ENCODE results near the gene PLIN3. TPM values are rescaled to one million over a fixed set of nuclear protein-coding genes. Genes with fewer than 3 reads are reported as not detected.
"Not testable (repeated sequence)": the region's sequence is repeated elsewhere in the genome, so short reads cannot be mapped to it uniquely, and the experiment has no call there.

The PLIN3 gene
- polyA plus RNA-seq, 3 donors = 45.8 to 54.2 (median 52.4) TPM

DNA sequence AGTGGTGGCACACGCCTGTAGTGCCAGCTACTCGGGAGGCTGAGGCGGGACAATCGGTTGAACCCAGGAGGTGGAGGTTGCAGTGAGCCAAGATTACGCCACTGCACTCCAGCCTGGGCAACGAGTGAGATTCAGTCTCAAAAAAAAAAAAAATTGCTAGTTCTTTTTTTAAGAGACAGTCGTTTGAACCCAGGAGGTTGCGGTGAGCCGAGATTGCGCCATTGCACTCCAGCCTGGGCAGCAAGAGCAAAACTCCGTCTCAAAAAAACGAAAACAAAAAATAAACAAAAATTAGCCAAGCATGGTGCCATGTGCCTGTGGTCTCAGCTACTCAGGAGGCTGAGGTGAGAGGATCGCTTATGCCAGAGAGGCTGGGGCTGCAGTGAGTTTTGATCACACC, 33.4 kb upstream of the PLIN3 start:
- not testable (repeated sequence) for DNase-seq

- DNase-seq = no peak
Measured at GRCh38 chr19:4897146-4897545, 29.7 kb upstream of the PLIN3 start.

- no peak for DNase-seq
Measured at GRCh38 chr19:4896372-4896771, 28.9 kb upstream of the PLIN3 start.

- not testable (repeated sequence) for DNase-seq
Measured at GRCh38 chr19:4892962-4893361, 25.5 kb upstream of the PLIN3 start.

GRCh38 chr19:4891066-4891465, 23.6 kb upstream of the PLIN3 start:
- no peak for DNase-seq

DNA sequence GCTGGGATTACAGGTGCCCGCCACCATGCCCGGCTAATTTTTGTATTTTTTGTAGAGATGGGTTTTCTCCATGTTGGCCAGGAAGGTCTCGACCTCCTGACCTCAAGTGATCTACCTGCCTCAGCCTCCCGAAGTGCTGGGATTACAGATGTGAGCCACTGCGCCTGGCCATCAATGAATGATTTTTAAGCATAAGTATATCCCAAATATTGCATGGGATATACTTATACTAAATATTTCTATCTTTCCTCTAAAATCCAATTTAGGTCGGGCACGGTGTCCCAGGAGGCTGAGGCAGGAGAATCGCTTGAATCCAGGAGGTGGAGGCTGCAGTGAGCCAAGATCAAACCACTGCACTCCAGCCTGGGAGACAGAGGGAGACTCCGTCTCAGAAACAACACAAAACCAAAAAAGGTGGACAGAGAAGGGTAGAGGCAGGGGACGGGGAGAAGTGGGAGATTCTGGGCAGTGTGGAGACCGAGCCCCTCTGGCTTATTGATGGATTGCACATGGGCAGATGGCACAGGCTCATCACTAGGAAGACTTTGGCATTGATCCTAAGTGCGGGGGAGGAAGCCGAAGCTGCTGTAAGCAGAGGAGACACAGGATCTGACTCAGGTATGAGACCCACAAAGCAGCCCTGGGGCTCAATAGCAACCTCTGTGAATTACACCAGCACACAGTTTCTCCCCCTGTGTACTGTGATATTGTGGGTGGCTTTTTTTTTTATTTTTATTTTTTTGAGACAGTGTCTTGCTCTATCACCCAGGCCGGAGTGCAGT, 21.8 kb upstream of the PLIN3 start:
- no peak for DNase-seq

GRCh38 chr19:4887803-4888202, 20.3 kb upstream of the PLIN3 start:
- DNase-seq = not testable (repeated sequence)

- not testable (repeated sequence) for DNase-seq
Measured at GRCh38 chr19:4884993-4885392, 17.5 kb upstream of the PLIN3 start.

GRCh38 chr19:4882874-4883273, 15.4 kb upstream of the PLIN3 start:
- DNase-seq = not testable (repeated sequence)

DNA sequence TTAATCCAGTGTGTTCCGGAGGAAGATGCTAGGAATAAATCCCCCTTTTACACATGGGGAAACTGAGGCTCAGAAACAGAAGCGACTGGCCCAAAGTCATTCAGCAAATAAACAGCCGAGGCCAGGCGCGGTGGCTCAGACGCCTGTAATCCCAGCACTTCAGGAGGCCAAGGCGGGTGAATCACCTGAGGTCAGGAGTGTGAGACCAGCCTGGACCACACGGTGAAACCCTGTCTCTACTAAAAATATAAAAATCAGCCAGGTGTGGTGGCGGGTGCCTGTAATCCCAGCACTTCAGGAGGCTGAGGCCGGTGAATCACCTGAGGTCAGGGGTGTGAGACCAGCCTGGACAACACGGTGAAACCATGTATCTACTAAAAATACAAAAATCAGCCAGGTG, 11.6 kb upstream of the PLIN3 start:
- no peak for DNase-seq

GRCh38 chr19:4878491-4878968, 11.1 kb upstream of the PLIN3 start:
- DNase-seq = peak; percentile 40

DNA sequence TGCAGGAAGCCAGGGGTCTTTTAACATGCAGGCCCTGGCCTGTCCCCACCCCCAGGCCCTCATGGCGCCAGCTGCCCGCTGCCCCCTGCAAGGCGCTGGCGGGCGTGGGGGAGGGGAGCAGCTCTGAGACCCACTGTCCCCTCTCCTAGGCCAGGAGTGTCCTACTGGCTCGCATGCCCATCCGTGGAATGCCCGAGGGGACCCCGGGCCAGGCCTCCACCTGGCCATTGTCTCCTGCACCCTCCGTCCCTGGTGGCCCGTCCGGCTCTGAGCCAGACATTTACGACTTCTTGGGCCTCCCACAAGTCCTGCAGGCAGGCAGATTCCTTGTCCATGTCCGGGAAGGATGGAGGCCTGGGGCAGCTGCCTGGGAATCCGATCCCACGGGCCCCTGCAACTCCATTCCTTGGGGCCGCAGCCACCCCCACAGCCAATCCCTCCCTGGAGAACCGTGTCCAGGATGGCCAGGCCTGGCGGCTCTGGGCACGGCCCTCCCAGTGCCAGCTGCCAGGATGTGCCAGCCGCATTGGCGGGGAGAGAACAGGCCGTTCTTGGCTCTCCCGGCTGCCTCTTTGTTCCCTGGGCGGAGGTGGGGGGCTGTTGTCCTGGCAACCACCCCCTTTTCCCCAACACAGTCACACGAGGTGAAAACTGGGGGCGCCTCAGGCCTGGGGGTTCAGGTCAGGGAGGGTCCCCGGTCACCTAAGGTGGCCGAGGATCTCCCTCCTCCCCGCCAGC, 10.5 kb upstream of the PLIN3 start:
- DNase-seq = no peak

- DNase-seq = no peak
Measured at GRCh38 chr19:4873930-4874329, 6.5 kb upstream of the PLIN3 start.

- no peak for DNase-seq
Measured at GRCh38 chr19:4871711-4872110, 4.2 kb upstream of the PLIN3 start.

DNA sequence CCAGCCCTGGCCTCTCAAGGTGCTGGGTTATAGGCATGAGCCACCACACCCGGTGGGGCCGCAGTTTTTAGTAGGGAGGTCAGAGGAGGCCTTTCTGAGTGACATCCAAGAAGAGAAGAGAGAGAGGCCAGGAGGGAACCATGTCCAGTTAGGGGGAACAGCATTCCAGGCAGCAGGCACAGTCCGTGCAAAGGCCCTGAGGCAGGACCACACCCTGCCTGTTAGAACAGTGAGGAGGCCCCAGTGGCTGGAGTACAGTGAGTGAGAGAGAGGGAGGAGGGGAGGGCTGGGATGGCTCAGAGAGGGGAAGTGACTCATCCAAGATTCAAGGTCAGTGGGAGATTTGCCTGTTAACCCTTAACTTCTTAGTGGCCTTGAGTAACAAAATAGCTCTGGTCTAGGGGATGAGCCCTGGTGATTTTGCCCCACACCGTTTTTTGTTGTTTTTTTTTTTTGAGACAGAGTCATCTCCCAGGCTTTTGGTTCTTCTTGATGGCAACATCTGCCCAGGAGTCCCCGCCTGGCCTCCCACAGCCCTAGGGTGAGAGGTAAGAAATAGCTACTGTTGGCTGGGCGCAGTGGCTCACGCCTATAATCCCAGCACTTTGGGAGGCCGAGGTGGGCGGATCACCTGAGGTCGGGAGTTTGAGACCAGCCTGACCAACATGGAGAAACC, 2.7 kb upstream of the PLIN3 start:
- no peak for DNase-seq

DNA sequence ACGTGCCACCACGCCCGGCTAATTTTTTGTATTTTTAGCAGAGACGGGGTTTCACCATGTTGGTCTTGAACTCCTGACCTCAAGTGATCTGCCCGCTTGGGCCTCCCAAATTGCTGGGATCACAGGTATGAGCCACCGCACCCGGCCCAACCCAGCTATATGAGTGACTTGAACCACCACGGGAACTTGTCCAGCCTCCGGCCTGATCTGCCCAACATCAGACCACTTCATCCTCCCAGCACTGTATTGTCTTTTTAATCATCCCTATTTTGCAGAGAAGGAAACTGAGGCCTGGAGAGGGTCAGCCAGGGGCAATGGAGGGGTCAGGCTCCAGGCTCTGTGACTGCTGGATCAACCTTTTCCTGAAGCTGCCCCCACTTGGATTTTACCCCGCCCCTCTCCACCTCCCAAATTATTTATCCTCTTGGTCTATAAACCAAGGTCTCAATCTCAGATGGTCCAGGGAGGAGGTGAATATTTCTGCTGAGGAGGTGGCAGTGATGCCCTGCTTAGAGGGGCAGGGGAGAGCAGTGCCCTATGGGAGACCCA, 893 bp upstream of the PLIN3 start:
- no peak for DNase-seq

GRCh38 chr19:4866595-4867424, 657 bp downstream of the PLIN3 start:
- DNase-seq = no peak

- DNase-seq = no peak
Measured at GRCh38 chr19:4861147-4861546, 6.3 kb downstream of the PLIN3 start.

DNA sequence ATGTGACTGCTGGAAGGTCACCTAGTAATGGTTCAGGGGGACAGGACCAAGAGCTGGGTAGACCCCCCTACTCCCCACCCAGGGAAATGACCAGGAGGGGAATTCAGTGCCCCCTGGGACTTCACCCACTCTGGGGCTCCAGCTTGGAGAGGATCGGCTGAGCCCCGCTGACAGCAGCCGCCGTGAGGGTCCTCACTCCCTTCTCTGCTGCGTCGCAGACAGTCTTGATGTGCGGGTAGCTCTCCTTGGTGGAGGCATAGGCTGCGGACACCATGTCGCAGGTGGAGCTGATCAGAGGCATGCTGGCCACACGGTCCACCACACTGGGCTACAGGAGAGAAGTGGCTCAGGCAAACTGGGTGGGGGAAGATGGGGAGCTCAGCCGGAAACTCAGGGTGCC, 7.8 kb downstream of the PLIN3 start:
- no peak for DNase-seq

DNA sequence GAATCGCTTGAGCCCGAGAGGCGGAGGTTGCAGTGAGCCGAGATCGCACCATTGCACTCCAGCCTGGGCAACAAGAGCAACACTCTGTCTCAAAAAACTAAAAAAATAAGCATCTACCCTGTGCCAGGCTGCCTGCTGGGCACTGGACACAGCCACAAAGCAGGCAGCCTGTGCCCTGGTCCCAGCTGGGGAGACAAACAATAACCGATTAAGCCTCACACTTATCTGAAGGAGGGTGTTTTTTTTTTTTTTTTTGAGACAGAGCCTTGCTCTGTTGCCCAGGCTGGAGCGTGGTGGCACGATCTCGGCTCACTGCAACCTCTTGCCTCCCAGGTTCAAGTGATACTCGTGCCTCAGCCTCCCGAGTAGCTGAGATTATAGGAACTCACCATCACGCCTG, 11.0 kb downstream of the PLIN3 start:
- DNase-seq = not testable (repeated sequence)

DNA sequence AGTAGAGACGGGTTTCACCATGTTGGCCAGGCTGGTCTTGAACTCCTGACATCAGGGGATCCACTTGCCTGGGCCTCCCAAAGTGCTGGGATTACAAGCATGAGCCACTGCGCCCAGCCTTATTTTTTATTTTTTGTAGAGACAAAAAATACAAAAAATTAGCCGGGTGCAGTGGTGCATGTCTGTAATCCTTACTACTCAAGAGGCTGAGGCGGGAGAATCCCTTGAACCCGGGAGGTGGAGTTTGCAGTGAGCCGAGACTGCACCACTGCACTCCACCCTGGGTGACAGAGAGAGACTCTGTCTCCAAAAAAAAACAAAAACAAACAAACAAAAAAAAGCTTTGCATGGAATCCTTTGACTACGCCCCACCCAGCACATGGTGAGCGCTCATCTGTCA, 14.0 kb downstream of the PLIN3 start:
- not testable (repeated sequence) for DNase-seq
